ENCODE data around the gene C9orf153. TPM values are rescaled to one million over a fixed set of nuclear protein-coding genes. Genes with fewer than 3 reads are reported as not detected.

C9orf153 gene
- total and polyA plus RNA-seq, 11 donors, result 0.14 to 0.72 (median 0.42) TPM; not detected in 4

GRCh38 chr9:86238861-86239770 lies 20.3 kb downstream of the C9orf153 start:
- WGBS, 4 donors, result 70 to 84% (median 75%) methylated on average over 10 of the region's 10 CpGs
- Histone ChIP-seq H3K4me1 (peaks cover 0 to 15% (median 0%) of the 10 kb centered on the region in 12 donors), H3K9me3 (no peaks in the 10 kb centered on the region), H3K4me3 (no peak overlapping the region), H3K27me3 (no peaks in the 10 kb centered on the region), H3K36me3 (no peaks in the 10 kb centered on the region), H3K27ac (no peak overlapping the region)
- ATAC-seq, result no peak
- peak in 3 of 12 donors; percentile 6 to 20 (median 7) for TF ChIP-seq CTCF (IDR thresholded peaks at IDR 0.05)
- TF ChIP-seq POLR2A (IDR thresholded peaks at IDR 0.05), result no peak
- intact Hi-C loops (cut with DNase I), result loop anchor here in 1 of 10 donors (5.0 kb wide), 1 partner anchor 37 kb away; no protein-coding TSS in a partner anchor
- DNase-seq, result no peak

DNA sequence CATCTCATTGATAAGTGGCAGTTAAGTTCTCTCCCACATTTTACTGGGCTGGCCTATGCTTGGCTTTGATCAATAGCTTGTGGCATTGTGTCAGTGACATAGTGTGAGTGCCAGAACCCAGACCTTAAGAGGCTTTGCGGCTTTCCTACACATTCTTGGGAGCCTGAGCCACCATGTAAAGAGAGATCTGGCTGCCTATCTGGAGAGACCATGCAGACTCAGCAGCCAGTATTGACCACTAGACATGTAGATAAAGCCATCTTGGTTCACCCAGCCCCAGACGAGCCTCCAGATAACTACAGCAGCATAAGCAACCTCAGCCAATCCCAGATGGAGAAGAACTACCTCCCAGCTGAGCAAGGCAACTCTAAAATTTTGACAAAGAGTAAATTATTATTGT lies 28.6 kb downstream of the C9orf153 start:
- H3K36me3 ChIP-seq, result peaks cover 0 to 6% (median 0%) of the 10 kb centered on the region in 9 donors
- no peak overlapping the region for H3K4me3 ChIP-seq
- TF ChIP-seq POLR2A (IDR thresholded peaks at IDR 0.05) (no peak), CTCF (IDR thresholded peaks at IDR 0.05) (no peak)
- H3K27me3 ChIP-seq, result no peaks in the 10 kb centered on the region
- no peaks in the 10 kb centered on the region for H3K4me1 ChIP-seq
- no peak for ATAC-seq
- H3K27ac ChIP-seq, result no peak overlapping the region
- no peak for DNase-seq
- peaks cover 0 to 4% (median 0%) of the 10 kb centered on the region in 12 donors for H3K9me3 ChIP-seq
- 71 to 89% (median 74%) methylated on average over 2 of the region's 2 CpGs for WGBS, 4 donors
- intact Hi-C loops (cut with DNase I), result no loop called here

DNA sequence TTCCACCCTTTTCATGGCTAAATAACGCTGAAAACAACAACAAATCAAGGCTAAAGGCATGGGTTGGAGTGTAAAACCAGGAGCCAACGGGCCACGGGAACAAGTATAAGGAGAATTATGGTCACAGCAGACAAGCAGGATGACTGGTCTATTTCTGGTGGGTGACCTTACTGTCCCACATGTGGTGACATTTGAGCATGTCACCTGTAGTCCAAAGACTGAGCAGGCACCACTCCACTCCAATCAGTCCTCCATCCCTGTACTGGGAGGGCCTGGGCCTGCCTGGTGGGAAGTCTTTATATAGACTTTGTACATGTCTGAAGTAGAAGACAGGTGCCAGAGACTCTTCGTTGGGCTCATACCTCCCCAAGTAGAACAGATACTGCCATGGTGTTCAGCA lies 36.8 kb downstream of the C9orf153 start:
- H3K27me3 ChIP-seq, result no peaks in the 10 kb centered on the region
- TF ChIP-seq CTCF (IDR thresholded peaks at IDR 0.05), result no peak
- no peak for TF ChIP-seq POLR2A (IDR thresholded peaks at IDR 0.05)
- peaks cover 0 to 5% (median 0%) of the 10 kb centered on the region in 12 donors for H3K4me1 ChIP-seq
- intact Hi-C loops (cut with DNase I), result no loop called here
- H3K9me3 ChIP-seq, result no peaks in the 10 kb centered on the region
- no peak overlapping the region for H3K27ac ChIP-seq
- H3K36me3 ChIP-seq, result peaks cover 0 to 5% (median 0%) of the 10 kb centered on the region in 9 donors
- DNase-seq (no peak), ATAC-seq (peak in 2 of 4 donors; percentile 56 to 69)
- H3K4me3 ChIP-seq, result no peak overlapping the region
- 73 to 83% (median 77%) methylated on average over 4 of the region's 4 CpGs for WGBS, 4 donors

DNA sequence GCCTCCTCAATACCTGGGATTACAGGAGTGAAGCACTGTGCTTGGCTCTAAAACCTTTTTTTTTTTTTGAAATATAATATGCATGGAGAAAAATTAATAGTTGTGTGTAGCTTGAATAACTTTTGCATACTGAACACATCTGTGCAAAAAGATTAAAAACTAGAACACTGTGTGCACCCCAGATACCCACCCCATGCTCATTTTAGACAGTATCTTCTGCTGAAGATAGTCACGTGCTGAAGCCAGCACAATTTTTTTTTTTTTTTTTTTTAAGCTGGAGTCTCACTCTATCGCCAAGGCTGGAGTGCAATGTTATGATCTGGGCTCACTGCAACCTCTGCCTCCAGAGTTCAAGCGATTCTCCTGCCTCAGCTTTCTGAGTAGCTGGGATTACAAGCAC lies 39.9 kb downstream of the C9orf153 start:
- no peaks in the 10 kb centered on the region for H3K9me3 ChIP-seq
- no peak overlapping the region for H3K4me3 ChIP-seq
- WGBS, 4 donors, result 70 to 84% (median 78%) methylated on average over 3 of the region's 3 CpGs
- ATAC-seq (no peak), DNase-seq (no peak)
- intact Hi-C loops (cut with DNase I), result no loop called here
- H3K27me3 ChIP-seq, result no peaks in the 10 kb centered on the region
- H3K36me3 ChIP-seq, result no peaks in the 10 kb centered on the region
- peaks cover 0 to 5% (median 0%) of the 10 kb centered on the region in 12 donors for H3K4me1 ChIP-seq
- no peak for TF ChIP-seq CTCF (IDR thresholded peaks at IDR 0.05)
- no peak for TF ChIP-seq POLR2A (IDR thresholded peaks at IDR 0.05)
- H3K27ac ChIP-seq, result no peak overlapping the region

All from heart left ventricle (tissue), 16 donors.